Left ventricle myocardium inferior (tissue), 1 donor: ENCODE results near the gene GABRA5. TPM values are rescaled to one million over a fixed set of nuclear protein-coding genes. Genes with fewer than 3 reads are reported as not detected.
"Not testable (repeated sequence)": the region's sequence is repeated elsewhere in the genome, so short reads cannot be mapped to it uniquely, and the experiment has no call there.

ENCODE experiments used
- DNase-seq: peaks from one replicate; pipeline ENCODE4 v3.0.0-alpha.2; 2020
- H3K27ac ChIP-seq: fragments of 200-600 bp; replicated peaks from 2 replicates; pipeline ENCODE4 v1.8.0; 2021
- H3K27me3 ChIP-seq: fragments of 200-600 bp; 2 replicates; pipeline ENCODE4 v1.8.0; 2021; ENCODE audit warnings: low read depth
- H3K36me3 ChIP-seq: fragments of 200-600 bp; 2 replicates; pipeline ENCODE4 v1.8.0; 2021
- H3K4me1 ChIP-seq: fragments of 200-600 bp; 2 replicates; pipeline ENCODE4 v1.8.0; 2021
- H3K4me3 ChIP-seq: fragments of 200-600 bp; 2 replicates; pipeline ENCODE4 v1.8.0; 2021; ENCODE audit warnings: mild to moderate bottlenecking, moderate library complexity
- H3K9me3 ChIP-seq: fragments of 200-600 bp; replicated peaks from 2 replicates; pipeline ENCODE4 v1.8.0; 2021
- CTCF ChIP-seq: fragments of 200-600 bp; IDR thresholded peaks from 2 replicates; pipeline ENCODE4 v1.8.0; 2021; ENCODE audit warnings: antibody characterized with exemption, mild to moderate bottlenecking, borderline replicate concordance
- intact Hi-C: fragments of 100-400 bp; cut with micrococcal nuclease; formaldehyde crosslinking; loops from one replicate; pipeline ENCODE4 v1.11.0; 2022
- total RNA-seq: library from RNA; stranded (reverse); fragmentation: NEBNext Ultra II Directional; extraction: Animal tissue kit (Norgen Biotek cat#: 25700); gene quantifications from one replicate; pipeline ENCODE4 v1.2.1, GENCODE V29; 2021
- donor health status: DM: no; HTN: yes; CAD: no; lungs with severe emphysema.

GABRA5 gene
- total RNA-seq, 1 donor from 2014 or later, result not detected

GRCh38 chr15:26894181-26894580 is 27.3 kb downstream of the GABRA5 start:
- no peak for TF ChIP-seq CTCF
- H3K36me3 ChIP-seq, result no peaks in the 10 kb centered on the region
- intact Hi-C loops, result no loop called here

GRCh38 chr15:26895346-26895745 is 28.5 kb downstream of the GABRA5 start:
- intact Hi-C loops, H3K27ac ChIP-seq: not testable (repeated sequence)

More at GRCh38 chr15:26894181-26894580, 27.3 kb downstream of the GABRA5 start:
- Histone ChIP-seq H3K4me1 (peaks cover 12% of the 10 kb centered on the region), H3K27me3 (peaks cover 55% of the 10 kb centered on the region), H3K27ac (no peak overlapping the region), H3K4me3 (no peak overlapping the region), H3K9me3 (peaks cover 6% of the 10 kb centered on the region)
- no peak for DNase-seq

GRCh38 chr15:26899658-26900057 is 32.8 kb downstream of the GABRA5 start:
- H3K27ac ChIP-seq, result no peak overlapping the region
- no peaks in the 10 kb centered on the region for H3K4me1 ChIP-seq
- H3K36me3 ChIP-seq, result no peaks in the 10 kb centered on the region
- no peak overlapping the region for H3K4me3 ChIP-seq
- peaks cover 56% of the 10 kb centered on the region for H3K9me3 ChIP-seq
- H3K27me3 ChIP-seq, result peaks cover 8% of the 10 kb centered on the region
- intact Hi-C loops, result no loop called here
- TF ChIP-seq CTCF, result no peak
- DNase-seq, result no peak

More at GRCh38 chr15:26895346-26895745, 28.5 kb downstream of the GABRA5 start:
- not testable (repeated sequence) for H3K36me3 ChIP-seq, H3K4me3 ChIP-seq, DNase-seq
- Histone ChIP-seq H3K9me3 (peaks cover 17% of the 10 kb centered on the region), H3K4me1 (peaks cover 12% of the 10 kb centered on the region), H3K27me3 (peaks cover 50% of the 10 kb centered on the region)

GRCh38 chr15:26901041-26901440 is 34.2 kb downstream of the GABRA5 start:
- no peak overlapping the region for H3K4me3 ChIP-seq
- H3K36me3 ChIP-seq, result no peaks in the 10 kb centered on the region
- H3K27me3 ChIP-seq, result no peaks in the 10 kb centered on the region
- H3K4me1 ChIP-seq, result no peaks in the 10 kb centered on the region
- peaks cover 70% of the 10 kb centered on the region for H3K9me3 ChIP-seq
- no peak overlapping the region for H3K27ac ChIP-seq
- no peak for TF ChIP-seq CTCF
- no peak for DNase-seq
- intact Hi-C loops, result no loop called here

- H3K36me3 ChIP-seq, result no peaks in the 10 kb centered on the region
- no peak for DNase-seq
- no peak overlapping the region for H3K27ac ChIP-seq
- H3K4me3 ChIP-seq, result no peak overlapping the region
- no peaks in the 10 kb centered on the region for H3K4me1 ChIP-seq
- H3K27me3 ChIP-seq, result peaks cover 13% of the 10 kb centered on the region
- intact Hi-C loops, result no loop called here
- H3K9me3 ChIP-seq, result peaks cover 10% of the 10 kb centered on the region
- no peak for TF ChIP-seq CTCF
Measured at GRCh38 chr15:26910715-26911114, 43.9 kb downstream of the GABRA5 start.

GRCh38 chr15:26921433-26921832 is 54.6 kb downstream of the GABRA5 start:
- TF ChIP-seq CTCF, result no peak
- H3K27me3 ChIP-seq, result no peaks in the 10 kb centered on the region
- H3K9me3 ChIP-seq, result peaks cover 58% of the 10 kb centered on the region
- H3K4me3 ChIP-seq, result no peak overlapping the region
- no peaks in the 10 kb centered on the region for H3K36me3 ChIP-seq
- no peak for DNase-seq
- no peaks in the 10 kb centered on the region for H3K4me1 ChIP-seq
- H3K27ac ChIP-seq, result no peak overlapping the region
- intact Hi-C loops, result no loop called here
